Measurements from ENCODE around the gene FPGS.

Gene FPGS

GRCh38 chr9:127771570-127772189 lies 31.0 kb upstream of the FPGS start:
- no peak overlapping the region for H3K4me3 ChIP-seq (ENCODE audit: extremely low read depth, insufficient read depth, low read length, poor library complexity, severe bottlenecking)
- 7 to 17% methylated on average over 5 to 9 of the region's 19 CpGs for WGBS, 2 experiments (ENCODE audit: insufficient coverage in 2 of 2)
- H3K9me3 ChIP-seq (ENCODE audit: control insufficient read depth, low read length), result no peaks in the 10 kb centered on the region
- no peak overlapping the region for H3K27ac ChIP-seq (ENCODE audit: low read depth, low read length, severe bottlenecking)
- peaks cover 35% of the 10 kb centered on the region for H3K4me1 ChIP-seq (ENCODE audit: control insufficient read depth, insufficient read depth, low read length, poor library complexity, severe bottlenecking)
- peaks cover 4% of the 10 kb centered on the region for H3K36me3 ChIP-seq (ENCODE audit: control insufficient read depth, insufficient read depth, low read length)

GRCh38 chr9:127772603-127773002 lies 30.1 kb upstream of the FPGS start:
- Histone ChIP-seq H3K4me1 (ENCODE audit: control insufficient read depth, insufficient read depth, low read length, poor library complexity, severe bottlenecking) (peaks cover 28% of the 10 kb centered on the region), H3K9me3 (ENCODE audit: control insufficient read depth, low read length) (no peaks in the 10 kb centered on the region), H3K4me3 (ENCODE audit: extremely low read depth, insufficient read depth, low read length, poor library complexity, severe bottlenecking) (no peak overlapping the region), H3K36me3 (ENCODE audit: control insufficient read depth, insufficient read depth, low read length) (no peaks in the 10 kb centered on the region), H3K27ac (ENCODE audit: low read depth, low read length, severe bottlenecking) (no peak overlapping the region)
- WGBS, 2 experiments (ENCODE audit: insufficient coverage in 2 of 2), result 81 to 90% methylated on average over 5 of the region's 5 CpGs

GRCh38 chr9:127773272-127773671 lies 29.4 kb upstream of the FPGS start:
- 48 to 61% methylated on average over 2 to 3 of the region's 3 CpGs for WGBS, 2 experiments (ENCODE audit: insufficient coverage in 2 of 2)
- H3K36me3 ChIP-seq (ENCODE audit: control insufficient read depth, insufficient read depth, low read length), result no peaks in the 10 kb centered on the region

GRCh38 chr9:127773981-127774380 lies 28.7 kb upstream of the FPGS start:
- H3K9me3 ChIP-seq (ENCODE audit: control insufficient read depth, low read length), result no peaks in the 10 kb centered on the region
- 94 to 95% methylated on average over 9 to 10 of the region's 10 CpGs for WGBS, 2 experiments (ENCODE audit: insufficient coverage in 2 of 2)

More at GRCh38 chr9:127773272-127773671, 29.4 kb upstream of the FPGS start:
- no peak overlapping the region for H3K27ac ChIP-seq (ENCODE audit: low read depth, low read length, severe bottlenecking)
- peaks cover 21% of the 10 kb centered on the region for H3K4me1 ChIP-seq (ENCODE audit: control insufficient read depth, insufficient read depth, low read length, poor library complexity, severe bottlenecking)
- H3K9me3 ChIP-seq (ENCODE audit: control insufficient read depth, low read length), result no peaks in the 10 kb centered on the region
- no peak overlapping the region for H3K4me3 ChIP-seq (ENCODE audit: extremely low read depth, insufficient read depth, low read length, poor library complexity, severe bottlenecking)

GRCh38 chr9:127776195-127776923 lies 26.3 kb upstream of the FPGS start:
- no peaks in the 10 kb centered on the region for H3K9me3 ChIP-seq (ENCODE audit: control insufficient read depth, low read length)
- H3K27ac ChIP-seq (ENCODE audit: low read depth, low read length, severe bottlenecking), result no peak overlapping the region
- 68 to 92% methylated on average over 6 to 7 of the region's 15 CpGs for WGBS, 2 experiments (ENCODE audit: insufficient coverage in 2 of 2)
- no peak overlapping the region for H3K4me3 ChIP-seq (ENCODE audit: extremely low read depth, insufficient read depth, low read length, poor library complexity, severe bottlenecking)
- H3K4me1 ChIP-seq (ENCODE audit: control insufficient read depth, insufficient read depth, low read length, poor library complexity, severe bottlenecking), result peaks cover 15% of the 10 kb centered on the region
- H3K36me3 ChIP-seq (ENCODE audit: control insufficient read depth, insufficient read depth, low read length), result no peaks in the 10 kb centered on the region

More at GRCh38 chr9:127773981-127774380, 28.7 kb upstream of the FPGS start:
- peaks cover 24% of the 10 kb centered on the region for H3K4me1 ChIP-seq (ENCODE audit: control insufficient read depth, insufficient read depth, low read length, poor library complexity, severe bottlenecking)
- H3K36me3 ChIP-seq (ENCODE audit: control insufficient read depth, insufficient read depth, low read length), result no peaks in the 10 kb centered on the region
- no peak overlapping the region for H3K4me3 ChIP-seq (ENCODE audit: extremely low read depth, insufficient read depth, low read length, poor library complexity, severe bottlenecking)
- H3K27ac ChIP-seq (ENCODE audit: low read depth, low read length, severe bottlenecking), result no peak overlapping the region

- 86 to 89% methylated on average over 5 of the region's 5 CpGs for WGBS, 2 experiments (ENCODE audit: insufficient coverage in 2 of 2)
- no peaks in the 10 kb centered on the region for H3K9me3 ChIP-seq (ENCODE audit: control insufficient read depth, low read length)
These were observed 25.8 kb upstream of the FPGS start for GRCh38 chr9:127776924-127777289.

GRCh38 chr9:127777368-127777980 lies 25.2 kb upstream of the FPGS start:
- 94 to 96% methylated on average over 12 to 14 of the region's 18 CpGs for WGBS, 2 experiments (ENCODE audit: insufficient coverage in 2 of 2)
- H3K36me3 ChIP-seq (ENCODE audit: control insufficient read depth, insufficient read depth, low read length), result no peaks in the 10 kb centered on the region
- H3K9me3 ChIP-seq (ENCODE audit: control insufficient read depth, low read length), result no peaks in the 10 kb centered on the region
- peaks cover 18% of the 10 kb centered on the region for H3K4me1 ChIP-seq (ENCODE audit: control insufficient read depth, insufficient read depth, low read length, poor library complexity, severe bottlenecking)
- no peak overlapping the region for H3K27ac ChIP-seq (ENCODE audit: low read depth, low read length, severe bottlenecking)
- H3K4me3 ChIP-seq (ENCODE audit: extremely low read depth, insufficient read depth, low read length, poor library complexity, severe bottlenecking), result no peak overlapping the region

More at GRCh38 chr9:127776924-127777289, 25.8 kb upstream of the FPGS start:
- no peak overlapping the region for H3K4me3 ChIP-seq (ENCODE audit: extremely low read depth, insufficient read depth, low read length, poor library complexity, severe bottlenecking)
- H3K36me3 ChIP-seq (ENCODE audit: control insufficient read depth, insufficient read depth, low read length), result no peaks in the 10 kb centered on the region
- no peak overlapping the region for H3K27ac ChIP-seq (ENCODE audit: low read depth, low read length, severe bottlenecking)
- H3K4me1 ChIP-seq (ENCODE audit: control insufficient read depth, insufficient read depth, low read length, poor library complexity, severe bottlenecking), result peaks cover 17% of the 10 kb centered on the region

GRCh38 chr9:127778280-127779135 lies 24.2 kb upstream of the FPGS start, which contains the start of gene SH2D3C:
TSS of gene SH2D3C (minus strand) at chr9:127778666. CDS start at chr9:127778627, 39 bp downstream.
- Histone ChIP-seq H3K27ac (ENCODE audit: low read depth, low read length, severe bottlenecking) (no peak within 1 kb of the TSS), H3K4me3 (ENCODE audit: extremely low read depth, insufficient read depth, low read length, poor library complexity, severe bottlenecking) (no peak within 1 kb of the TSS), H3K4me1 (ENCODE audit: control insufficient read depth, insufficient read depth, low read length, poor library complexity, severe bottlenecking) (peaks cover 23% of the 10 kb centered on the region), H3K9me3 (ENCODE audit: control insufficient read depth, low read length) (no peaks in the 10 kb centered on the region), H3K36me3 (ENCODE audit: control insufficient read depth, insufficient read depth, low read length) (no peaks in the 10 kb centered on the region)
- 79 to 81% methylated on average over 6 to 11 of the region's 13 CpGs for WGBS, 2 experiments (ENCODE audit: insufficient coverage in 2 of 2)

GRCh38 chr9:127779136-127779981 lies 23.3 kb upstream of the FPGS start:
- no peak overlapping the region for H3K27ac ChIP-seq (ENCODE audit: low read depth, low read length, severe bottlenecking)
- H3K9me3 ChIP-seq (ENCODE audit: control insufficient read depth, low read length), result no peaks in the 10 kb centered on the region
- 88 to 95% methylated on average over 13 to 14 of the region's 17 CpGs for WGBS, 2 experiments (ENCODE audit: insufficient coverage in 2 of 2)
- H3K4me3 ChIP-seq (ENCODE audit: extremely low read depth, insufficient read depth, low read length, poor library complexity, severe bottlenecking), result no peak overlapping the region
- peaks cover 23% of the 10 kb centered on the region for H3K4me1 ChIP-seq (ENCODE audit: control insufficient read depth, insufficient read depth, low read length, poor library complexity, severe bottlenecking)
- no peaks in the 10 kb centered on the region for H3K36me3 ChIP-seq (ENCODE audit: control insufficient read depth, insufficient read depth, low read length)

All from mesodermal cell (in vitro differentiated cells).